ENCODE measurements around the gene ITGB4.

ITGB4 gene

GRCh38 chr17:75697651-75698291, 23.5 kb upstream of the ITGB4 start:
- DNase-seq (ENCODE audit: low read depth) = no peak

DNA sequence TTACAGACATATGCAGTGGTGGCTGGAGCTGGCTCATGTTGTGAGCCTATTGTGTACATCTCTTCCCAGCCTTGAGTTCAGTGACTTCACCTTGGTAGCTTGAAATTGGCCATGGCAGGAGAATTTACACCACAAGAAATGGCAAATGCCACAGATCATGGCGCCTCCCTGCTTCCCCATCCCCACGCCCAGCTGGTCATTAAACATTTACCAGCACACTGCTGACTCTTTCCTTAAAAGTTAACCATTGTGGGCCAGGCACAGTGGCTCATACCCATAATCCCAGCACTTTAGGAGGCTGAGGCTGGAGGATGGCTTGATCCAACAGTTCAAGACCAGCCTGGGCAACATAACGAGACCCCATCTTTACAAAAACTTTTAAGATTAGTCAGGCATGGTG, 22.6 kb upstream of the ITGB4 start:
- no peak for DNase-seq (ENCODE audit: low read depth)

DNA sequence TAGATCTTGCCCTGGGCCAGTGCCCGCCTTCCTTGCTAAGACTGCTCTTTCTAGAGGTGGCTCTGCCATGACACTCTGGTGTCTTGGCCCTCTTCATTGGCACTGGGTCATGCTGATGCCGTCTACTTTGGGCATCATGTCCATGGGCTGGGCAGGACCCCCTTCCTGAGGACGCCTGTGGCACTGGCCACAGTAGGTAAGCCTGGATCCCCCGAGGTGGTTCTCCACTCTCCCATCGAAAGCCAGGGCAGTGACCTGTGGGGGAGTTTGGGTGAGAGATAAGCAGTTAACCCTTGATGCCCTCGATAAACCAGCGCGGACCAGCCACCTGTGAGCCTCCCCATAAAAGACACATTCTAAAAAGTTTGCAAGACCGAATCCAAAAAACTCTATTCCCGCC, 20.0 kb upstream of the ITGB4 start:
- no peak for DNase-seq (ENCODE audit: low read depth)

GRCh38 chr17:75703191-75703590, 18.1 kb upstream of the ITGB4 start:
- no peak for DNase-seq (ENCODE audit: low read depth)

DNA sequence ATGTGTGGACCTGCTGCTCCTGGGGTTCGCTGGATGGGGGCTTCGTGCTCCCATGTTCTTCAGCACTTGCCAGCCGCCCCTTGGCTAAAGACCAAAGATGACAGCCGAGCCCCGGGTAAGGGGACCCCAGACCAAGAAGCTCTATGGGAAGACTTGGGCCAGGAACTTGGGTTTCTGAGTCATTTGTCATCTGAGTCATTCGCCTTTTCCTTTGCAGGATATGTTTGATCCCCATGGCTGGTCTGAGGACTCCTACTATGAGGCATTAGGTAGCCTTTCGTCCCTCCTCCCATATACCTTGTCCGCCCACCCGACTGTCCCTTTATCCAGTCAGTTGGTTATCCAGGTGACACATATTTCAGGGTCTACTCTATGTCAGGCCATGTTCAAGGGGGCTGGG, 17.7 kb upstream of the ITGB4 start:
- DNase-seq (ENCODE audit: low read depth) = no peak

DNA sequence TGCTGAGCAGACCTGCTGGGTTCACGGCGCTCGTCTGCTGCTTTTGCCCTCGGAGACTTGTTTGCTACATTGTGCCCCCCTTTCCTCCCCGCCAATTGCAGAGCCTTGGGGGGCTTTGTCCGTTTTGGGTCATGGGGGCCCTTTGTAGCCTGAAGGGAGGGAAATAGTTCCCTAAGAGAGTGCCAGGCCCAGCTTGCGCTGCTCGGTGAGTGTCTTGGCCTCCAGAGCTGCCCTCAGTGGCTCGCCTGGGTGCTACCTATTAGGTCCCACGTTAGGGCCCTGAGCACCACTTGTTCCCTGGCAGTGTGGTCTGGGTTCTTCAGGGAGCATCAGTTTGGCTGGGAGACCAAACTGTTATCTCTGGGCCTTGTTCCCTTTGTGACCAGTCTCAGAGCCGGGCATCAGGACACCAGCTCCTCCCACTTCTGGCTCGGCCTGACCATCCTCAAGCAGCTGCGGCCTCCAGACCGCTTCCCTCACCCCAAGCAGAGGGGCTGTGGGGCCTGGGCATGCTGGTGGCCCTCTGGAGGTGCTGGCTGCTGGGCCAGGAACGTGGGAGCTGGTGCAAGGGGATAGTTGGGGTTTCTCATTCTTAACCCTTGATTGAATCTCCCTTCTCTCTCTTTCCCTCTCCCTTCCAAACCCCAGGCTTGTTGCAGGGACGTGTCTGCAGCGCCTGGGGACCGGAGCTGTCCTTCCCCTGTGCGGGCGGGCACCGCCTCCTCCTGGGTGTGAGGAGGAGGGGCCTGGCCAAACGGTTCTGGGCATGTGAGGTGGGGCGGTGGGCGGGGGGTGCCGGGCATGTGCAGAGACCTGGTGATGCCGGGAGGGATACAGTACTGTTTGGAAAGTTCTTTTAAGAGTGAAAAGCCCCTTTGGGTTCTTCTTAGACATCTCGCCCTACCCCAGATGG, 16.0 kb upstream of the ITGB4 start:
- no peak for DNase-seq (ENCODE audit: low read depth)

DNA sequence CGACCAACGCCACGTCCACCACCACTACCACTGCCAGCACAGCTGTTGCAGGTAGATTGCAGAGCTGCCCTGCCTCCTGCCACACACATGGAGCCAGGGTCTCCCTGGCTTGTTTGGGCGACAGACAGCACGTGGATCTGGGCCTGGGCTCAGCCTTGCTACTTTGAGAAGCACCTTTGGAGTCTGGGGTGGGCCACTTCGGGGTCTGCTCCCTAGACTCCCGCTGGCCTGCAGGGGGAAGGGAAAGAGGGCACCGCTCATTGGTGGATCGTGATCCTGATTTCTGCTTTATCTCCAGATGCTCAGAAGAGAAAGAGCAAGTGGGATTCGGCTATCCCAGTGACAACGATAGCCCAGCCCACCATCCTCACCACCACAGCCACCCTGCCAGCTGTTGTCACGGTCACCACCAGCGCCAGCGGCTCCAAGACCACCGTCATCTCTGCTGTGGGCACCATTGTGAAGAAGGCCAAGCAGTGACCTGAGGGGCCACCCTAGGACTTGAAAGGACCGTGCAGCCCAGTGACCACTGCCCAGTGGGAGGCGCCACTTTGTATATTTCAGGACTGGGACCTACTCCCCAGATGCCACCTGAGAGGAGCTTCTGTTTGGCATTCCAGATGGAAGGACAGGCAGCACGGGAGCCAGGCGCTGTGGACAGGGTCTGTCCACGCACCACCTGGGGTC, 15.1 kb upstream of the ITGB4 start:
- DNase-seq (ENCODE audit: low read depth) = no peak

DNA sequence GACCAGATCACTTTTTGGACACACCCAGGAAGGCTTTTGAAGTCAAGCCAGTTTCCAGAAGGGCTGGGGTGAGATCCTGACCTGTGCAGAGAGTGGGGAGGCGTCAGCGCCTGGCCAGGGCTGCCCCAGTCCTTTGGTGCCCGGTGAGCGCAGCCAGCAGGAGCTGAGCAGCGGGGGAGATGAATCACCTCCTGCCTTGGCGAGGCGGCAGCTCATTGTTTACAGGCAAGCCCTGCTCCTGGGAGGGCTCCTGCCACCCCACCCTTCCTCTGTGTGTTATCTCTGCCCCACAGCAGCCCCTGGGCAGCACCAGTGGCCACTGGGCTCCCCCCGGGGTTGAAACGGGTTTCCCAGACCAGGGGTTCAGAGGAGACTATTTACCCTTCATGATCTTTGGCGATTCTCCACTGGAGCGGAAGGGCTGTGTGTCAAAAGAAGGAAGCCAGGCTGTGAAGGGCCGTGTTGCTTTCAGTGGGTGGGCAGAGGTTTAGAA, 14.1 kb upstream of the ITGB4 start:
- no peak for DNase-seq (ENCODE audit: low read depth)

DNA sequence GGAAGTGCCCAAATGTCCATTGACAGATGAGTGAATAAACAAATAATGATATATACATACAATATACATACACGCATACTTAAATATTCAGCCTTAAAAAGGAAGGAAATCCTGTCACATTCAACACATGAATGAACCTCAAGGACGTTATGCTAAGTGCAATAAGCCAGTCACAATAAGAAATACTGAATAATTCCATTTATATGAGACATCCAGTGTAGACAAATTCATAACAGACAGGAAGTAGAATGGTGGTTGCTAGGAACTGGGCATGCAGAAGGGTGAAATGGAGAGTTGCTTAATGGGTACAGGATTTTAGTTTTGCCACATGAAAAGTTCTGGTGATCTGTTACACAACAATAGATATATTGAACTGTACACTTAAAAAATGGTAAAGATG, 8.8 kb upstream of the ITGB4 start:
- no peak for DNase-seq (ENCODE audit: low read depth)

DNA sequence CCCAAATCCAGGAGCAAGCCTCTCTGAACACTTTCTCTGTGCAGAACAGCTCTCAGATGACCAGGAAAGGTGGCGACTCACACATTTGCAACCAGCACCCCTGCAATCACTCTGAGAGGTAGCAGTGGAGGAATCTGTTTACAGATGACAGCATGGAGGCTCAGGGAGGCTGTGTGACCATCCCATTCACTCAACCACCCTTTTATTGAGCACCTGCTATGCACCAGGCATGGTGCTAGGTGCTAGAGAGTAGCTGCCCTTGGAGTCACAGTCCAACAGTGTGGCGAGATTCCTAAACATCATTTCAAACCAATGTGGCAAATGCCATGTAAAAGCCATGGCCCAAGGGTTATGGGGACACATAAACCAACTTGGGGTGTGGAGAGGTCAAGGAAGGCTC, 1.5 kb upstream of the ITGB4 start:
- DNase-seq (ENCODE audit: low read depth) = no peak

GRCh38 chr17:75721463-75722011, 278 bp downstream of the ITGB4 start:
- no peak for DNase-seq (ENCODE audit: low read depth)

DNA sequence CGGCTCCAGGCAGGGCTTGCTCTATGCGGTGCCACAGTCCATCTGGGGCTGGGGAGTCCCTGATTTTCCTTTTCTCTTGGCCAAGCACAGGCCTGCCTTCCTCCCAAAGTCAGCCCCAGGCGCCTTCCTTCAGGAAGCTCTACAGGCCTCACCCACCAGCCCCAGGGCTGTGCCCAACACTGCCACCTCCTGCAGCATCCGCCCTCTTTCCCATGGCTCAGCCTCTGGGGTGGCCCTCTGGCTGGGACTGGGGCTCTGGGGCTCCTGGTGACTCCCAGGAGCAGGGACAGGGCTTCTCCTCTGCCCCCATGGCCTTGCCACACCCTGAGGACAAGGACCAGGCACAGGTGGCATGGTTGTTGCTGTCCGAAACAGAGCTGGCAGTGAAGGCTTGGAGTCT, 817 bp downstream of the ITGB4 start:
- no peak for DNase-seq (ENCODE audit: low read depth)

GRCh38 chr17:75722542-75723095, 1.4 kb downstream of the ITGB4 start:
- DNase-seq (ENCODE audit: low read depth) = no peak

GRCh38 chr17:75723171-75723930, 2.1 kb downstream of the ITGB4 start:
- DNase-seq (ENCODE audit: low read depth) = no peak

DNA sequence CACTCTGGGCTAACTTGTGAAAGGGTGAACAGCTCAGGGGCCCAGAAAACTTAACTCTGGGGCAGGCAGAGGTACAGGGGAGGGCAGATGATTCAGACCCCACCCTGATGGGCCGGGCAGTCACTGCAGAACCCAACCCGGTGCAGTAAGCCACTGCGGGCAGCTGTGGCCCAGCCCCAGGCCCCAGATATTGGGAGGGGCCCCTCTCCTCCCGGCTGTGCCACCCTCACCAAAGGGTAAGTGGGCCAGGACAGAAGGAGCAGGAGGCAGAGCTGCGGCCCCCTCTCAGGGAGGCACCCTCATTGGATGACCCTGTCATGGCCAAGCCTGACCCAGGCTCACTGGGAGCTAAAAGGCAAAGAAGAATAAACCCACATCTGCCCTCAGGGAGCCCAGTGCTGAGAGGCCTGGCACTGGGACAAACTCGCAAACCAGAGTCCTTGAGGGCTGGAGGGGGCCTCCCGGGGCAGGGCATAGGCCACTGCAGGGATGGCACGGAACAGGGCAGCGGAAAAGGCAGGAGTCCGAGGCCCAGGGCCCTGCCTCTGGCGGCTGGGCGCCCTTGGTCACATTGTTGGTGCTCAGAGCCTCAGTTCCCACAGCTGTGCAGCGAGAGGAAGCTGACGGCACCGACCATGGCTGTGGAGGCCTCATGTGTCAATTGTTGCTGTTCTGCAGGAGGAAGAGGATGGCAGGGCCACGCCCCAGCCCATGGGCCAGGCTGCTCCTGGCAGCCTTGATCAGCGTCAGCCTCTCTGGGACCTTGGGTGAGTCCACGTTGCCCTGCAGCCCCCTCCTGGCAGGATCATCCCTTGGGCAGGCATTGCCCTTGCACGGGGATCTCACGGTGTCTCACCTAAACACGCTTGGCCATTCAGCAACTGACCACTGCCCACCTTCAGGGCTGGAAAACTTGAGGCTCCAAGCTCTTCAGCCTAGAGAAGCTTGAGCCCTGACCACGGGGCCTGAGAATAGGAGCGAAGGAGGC, 3.1 kb downstream of the ITGB4 start:
- no peak for DNase-seq (ENCODE audit: low read depth)

DNA sequence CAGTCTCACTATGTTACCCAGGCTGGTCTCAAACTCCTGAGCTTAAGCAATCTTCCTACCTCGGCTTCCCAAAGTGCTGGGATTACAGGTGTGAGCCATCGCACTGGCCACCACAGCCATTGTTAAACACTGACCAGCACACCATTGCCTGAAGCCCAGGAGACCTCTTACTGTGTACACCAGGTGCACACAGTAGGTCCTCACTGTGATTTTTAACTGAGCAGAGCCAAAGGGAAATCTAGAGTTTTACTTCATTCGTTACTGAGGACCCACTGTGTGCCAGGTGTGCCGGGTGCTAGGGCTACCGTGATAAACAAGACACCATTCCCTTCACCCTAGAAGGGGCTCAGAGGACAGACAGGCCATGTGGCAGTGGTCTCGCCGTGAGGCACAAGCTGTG, 4.2 kb downstream of the ITGB4 start:
- DNase-seq (ENCODE audit: low read depth) = no peak

- no peak for DNase-seq (ENCODE audit: low read depth)
These were observed 6.1 kb downstream of the ITGB4 start for GRCh38 chr17:75727391-75727790.

GRCh38 chr17:75729351-75729750, 8.1 kb downstream of the ITGB4 start:
- no peak for DNase-seq (ENCODE audit: low read depth)

DNA sequence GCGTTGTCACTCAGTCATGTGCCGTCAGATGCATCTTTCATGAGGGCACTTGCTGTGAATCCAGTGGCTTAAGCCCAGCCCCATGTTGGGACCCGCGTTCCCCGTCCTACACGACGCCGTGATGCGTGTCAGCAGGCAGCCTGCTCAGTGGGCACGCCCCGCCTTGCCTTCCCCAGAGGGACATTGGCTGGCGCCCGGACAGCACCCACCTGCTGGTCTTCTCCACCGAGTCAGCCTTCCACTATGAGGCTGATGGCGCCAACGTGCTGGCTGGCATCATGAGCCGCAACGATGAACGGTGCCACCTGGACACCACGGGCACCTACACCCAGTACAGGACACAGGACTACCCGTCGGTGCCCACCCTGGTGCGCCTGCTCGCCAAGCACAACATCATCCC, 8.8 kb downstream of the ITGB4 start:
- DNase-seq (ENCODE audit: low read depth) = no peak

DNA sequence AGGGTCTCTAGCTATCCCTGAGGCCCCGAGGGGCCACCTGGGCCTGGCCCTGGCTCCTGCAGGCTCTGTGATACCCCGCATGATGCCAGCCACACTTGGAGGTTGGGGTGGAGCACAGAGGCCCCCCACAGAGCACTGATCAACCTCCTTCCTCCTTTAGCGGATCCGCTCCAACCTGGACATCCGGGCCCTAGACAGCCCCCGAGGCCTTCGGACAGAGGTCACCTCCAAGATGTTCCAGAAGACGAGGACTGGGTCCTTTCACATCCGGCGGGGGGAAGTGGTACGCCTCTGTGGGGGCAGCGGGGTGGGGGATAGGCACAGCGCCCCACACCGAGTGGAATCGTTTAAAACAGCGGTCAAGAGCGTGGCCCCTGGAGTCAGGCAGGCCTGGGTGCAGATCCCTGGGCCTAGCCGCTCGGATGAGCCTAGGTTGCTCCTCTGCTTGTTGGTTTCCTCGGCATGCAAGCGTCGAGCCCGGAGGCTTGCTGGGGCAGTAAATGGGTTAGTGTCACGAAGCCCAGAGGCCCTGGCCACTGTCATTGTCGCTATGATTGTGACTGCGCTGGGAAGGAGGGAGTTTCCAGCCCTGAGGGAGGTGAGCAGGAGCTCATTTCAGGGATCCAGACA, 9.9 kb downstream of the ITGB4 start:
- no peak for DNase-seq (ENCODE audit: low read depth)

Measured in HS-5 (cell line).